Choroid plexus epithelial cell (primary cell): ENCODE results near the gene SLC39A3.

ENCODE experiments used
- DNase-seq: peaks from one replicate; pipeline ENCODE4 v3.0.0-alpha.2; 2010; ENCODE audit warnings: low read depth
- H3K4me3 ChIP-seq: 2 replicates; pipeline ENCODE4 v1.5.1; 2011; ENCODE audit warnings: low read depth, mild to moderate bottlenecking, control low read depth, low read length, moderate library complexity
- CTCF ChIP-seq: conservative IDR thresholded peaks from 2 replicates; pipeline ENCODE4 v1.5.1; 2011; ENCODE audit warnings: low read depth, mild to moderate bottlenecking, control low read depth, inconsistent platforms, low read length, moderate library complexity

Gene SLC39A3

GRCh38 chr19:2711172-2711874 is 28.5 kb downstream of the SLC39A3 start:
- no peak for TF ChIP-seq CTCF
- H3K4me3 ChIP-seq, result no peak overlapping the region
- DNase-seq, result peak; percentile 66

GRCh38 chr19:2706251-2706650 is 33.6 kb downstream of the SLC39A3 start:
- no peak for DNase-seq
- no peak for TF ChIP-seq CTCF

GRCh38 chr19:2703691-2704216 is 36.1 kb downstream of the SLC39A3 start:
- TF ChIP-seq CTCF, result no peak
- DNase-seq, result no peak
- no peak overlapping the region for H3K4me3 ChIP-seq

More at GRCh38 chr19:2706251-2706650, 33.6 kb downstream of the SLC39A3 start:
- H3K4me3 ChIP-seq, result no peak overlapping the region

- no peak for TF ChIP-seq CTCF
- DNase-seq, result no peak
- no peak overlapping the region for H3K4me3 ChIP-seq
Measured at GRCh38 chr19:2703077-2703437, 36.8 kb downstream of the SLC39A3 start.

DNA sequence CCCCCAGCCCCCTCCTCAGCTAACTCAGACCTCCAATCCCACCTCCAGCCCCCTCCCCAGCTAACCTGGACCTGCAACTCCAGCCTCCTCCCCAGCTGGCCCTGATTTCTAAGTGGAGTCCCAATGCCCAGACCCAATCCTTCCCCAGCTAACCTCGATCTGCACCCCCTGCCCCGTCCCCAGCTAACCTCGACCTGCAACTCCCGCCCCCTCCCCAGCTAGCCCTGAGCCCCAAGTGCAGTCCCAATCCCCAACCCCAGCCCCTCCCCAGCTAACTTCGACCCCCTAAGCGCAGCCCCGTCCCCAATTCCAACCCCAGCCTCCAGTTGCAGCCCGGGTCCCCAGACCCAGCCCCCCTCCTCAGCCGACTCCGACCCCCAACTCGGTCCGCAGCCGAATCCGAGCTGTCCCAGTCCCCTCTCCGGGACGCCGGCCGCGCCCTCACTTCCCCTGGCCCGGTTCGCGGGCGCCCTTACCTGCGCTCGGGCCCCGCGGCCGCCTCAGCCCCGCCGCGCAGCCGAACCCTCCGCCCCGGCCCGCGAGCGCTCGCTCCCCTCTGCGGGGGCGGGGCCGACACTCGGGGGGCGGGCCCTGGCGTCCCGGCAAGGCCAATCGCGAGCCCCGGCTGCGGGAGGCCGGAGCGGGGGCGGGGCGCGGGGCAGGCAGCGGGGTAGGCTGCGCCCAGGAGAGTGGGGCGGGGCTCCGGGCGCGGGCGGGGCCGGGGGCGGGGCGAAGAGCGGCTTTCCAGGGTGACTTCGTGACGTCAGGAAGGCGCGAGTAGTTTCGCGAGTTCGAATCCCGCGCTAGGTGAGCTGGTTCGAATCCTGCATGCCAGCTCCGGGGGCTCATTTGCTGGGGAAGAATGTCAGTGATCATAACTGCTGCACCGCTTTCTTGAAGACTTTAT is 37.4 kb downstream of the SLC39A3 start, which contains the start of gene GNG7:
Gene GNG7 (minus strand): TSS at position 525 of the 907 bp plus-strand sequence. CDS start 182,006 bp downstream, outside the sequence.
- peak within 1 kb of the TSS; percentile 39 for H3K4me3 ChIP-seq
- peak; percentile 73 for DNase-seq
- no peak for TF ChIP-seq CTCF

DNA sequence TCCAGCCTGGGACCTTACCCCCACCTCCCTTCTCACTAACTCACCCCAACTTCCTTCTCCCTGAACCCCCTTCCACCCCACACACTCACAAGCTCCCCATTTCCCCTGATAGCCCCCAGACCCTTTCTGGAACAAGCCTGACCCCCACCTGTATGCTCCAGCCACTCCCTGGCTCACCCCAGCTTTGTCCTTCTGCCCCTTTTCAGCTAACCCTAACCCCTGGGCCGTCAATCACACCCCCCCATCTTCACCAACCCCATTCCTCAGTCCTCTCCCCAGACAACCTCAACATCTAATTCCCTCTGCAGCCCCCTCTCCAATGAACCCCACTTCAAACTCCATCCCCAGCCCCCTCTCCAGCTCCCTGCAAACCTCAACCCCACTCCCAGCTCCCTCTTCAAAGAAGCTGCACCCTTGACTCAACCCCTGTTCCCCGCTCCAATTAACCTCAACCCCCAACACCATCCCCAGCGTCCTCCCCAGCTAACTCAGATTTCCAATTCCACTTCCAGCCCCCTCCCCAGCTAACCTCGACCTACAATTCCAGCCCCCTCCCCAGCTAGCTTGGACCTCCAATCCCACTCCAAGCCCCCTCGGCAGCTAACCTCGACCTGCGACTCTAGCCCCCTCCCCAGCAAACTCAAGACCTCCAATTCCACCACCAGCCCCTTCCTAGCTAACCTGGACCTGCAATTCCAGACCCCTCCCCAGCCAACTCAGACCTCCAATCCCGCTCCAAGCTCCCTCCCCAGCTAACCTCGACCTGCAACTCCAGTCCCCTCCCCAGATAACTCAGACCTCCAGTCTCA is 38.3 kb downstream of the SLC39A3 start:
- DNase-seq, result no peak
- no peak overlapping the region for H3K4me3 ChIP-seq
- no peak for TF ChIP-seq CTCF
